Tibial artery (tissue), 4 donors: ENCODE data around the gene CBX2.

ENCODE experiments used
- DNase-seq, 2 donors: peaks; one replicate each; pipeline ENCODE4 v3.0.0-alpha.2; 2019
- H3K27ac ChIP-seq, 2 donors: fragments of 200-600 bp; sonication (generic) in 1 of 2; 1 replicate in 1 of 2; 2 replicates in 1 of 2; pipeline ENCODE4 v1.5.1; 2018 to 2019; ENCODE audit warnings: mild to moderate bottlenecking in 1 of 2
- H3K27me3 ChIP-seq, 2 donors: fragments of 200-600 bp; sonication (generic) in 1 of 2; one replicate each; pipeline versions ENCODE4 v1.5.1 to v1.6.0; 2016 to 2019
- H3K36me3 ChIP-seq, 3 donors: fragments of 200-600 bp; sonication (generic) in 2 of 3; one replicate each; pipeline ENCODE4 v1.5.1; 2016 to 2019; ENCODE audit warnings: mild to moderate bottlenecking in 2 of 3
- H3K4me1 ChIP-seq, 4 donors: fragments of 200-600 bp; sonication (generic) in 2 of 4; 1 replicate in 3 of 4; 2 replicates in 1 of 4; pipeline ENCODE4 v1.5.1; 2016 to 2019
- H3K4me3 ChIP-seq, 2 donors: fragments of 200-600 bp; sonication (generic) in 1 of 2; 1 replicate in 1 of 2; 2 replicates in 1 of 2; pipeline ENCODE4 v1.5.1; 2018 to 2019; ENCODE audit warnings: mild to moderate bottlenecking in 2 of 2
- H3K9me3 ChIP-seq, 3 donors: fragments of 200-600 bp; sonication (generic) in 1 of 3; one replicate each; pipeline ENCODE4 v1.5.1; 2016 to 2019
- intact Hi-C: fragments of 100-400 bp; cut with DNase I; formaldehyde crosslinking; loops from one replicate; pipeline ENCODE4 v1.15.0; 2023; ENCODE audit warnings: low total_unique reads
- TF ChIP-seq, protein P1 (sequence below), 2 experiments: fragments of 200-600 bp in 1 of 2; fragments of 450-650 bp in 1 of 2; IDR thresholded peaks; one replicate each; pipeline ENCODE4 v1.5.1; 2017 to 2019; ENCODE audit warnings: antibody characterized with exemption in 2 of 2, mild to moderate bottlenecking in 1 of 2, moderate library complexity in 1 of 2

CBX2 gene

DNA sequence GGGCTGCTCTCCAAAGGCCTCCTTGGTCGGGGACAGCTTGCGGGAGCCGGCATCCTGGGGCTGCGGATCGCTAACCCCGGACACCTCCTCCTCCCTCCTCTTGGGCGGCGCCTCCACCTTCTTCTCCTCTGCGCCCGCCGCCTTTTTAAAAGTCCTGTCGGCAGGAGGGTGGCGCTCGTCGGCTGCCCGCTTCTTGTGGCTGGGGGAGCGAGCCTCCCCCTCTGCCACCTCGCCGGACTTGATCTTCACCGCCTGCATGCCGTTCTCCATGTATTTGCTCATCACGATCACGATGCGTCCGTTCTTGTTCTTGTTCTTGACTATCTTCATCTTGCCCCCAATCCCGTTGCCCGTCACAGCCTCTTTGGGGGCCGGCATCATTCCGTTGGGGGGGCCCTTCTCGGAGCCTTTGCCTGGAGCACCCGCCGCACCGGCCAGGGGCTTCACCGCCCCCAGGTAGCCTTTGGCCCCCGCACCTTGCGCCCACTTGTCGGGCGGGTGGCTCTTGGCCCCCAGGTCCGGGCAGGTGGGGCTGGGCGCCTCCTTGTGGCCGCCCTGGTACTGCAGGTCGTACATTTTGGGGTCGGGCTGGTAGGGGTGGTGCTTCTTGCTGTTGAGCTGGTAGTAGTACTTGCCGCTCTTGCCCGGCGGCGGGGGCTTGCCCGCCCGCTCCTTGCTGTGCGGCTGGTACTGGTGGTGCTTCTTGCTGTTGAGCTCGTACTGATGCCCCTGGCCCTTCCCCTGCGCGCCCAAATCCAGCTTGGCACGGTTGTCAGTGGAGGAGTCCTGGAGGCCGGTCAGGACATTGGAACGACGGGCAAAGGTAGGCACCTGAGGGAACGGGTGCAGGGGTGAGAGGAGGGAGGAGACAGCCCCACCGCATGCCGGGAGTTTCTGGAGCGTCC lies 56.9 kb downstream of the CBX2 start:
- Histone ChIP-seq H3K36me3 (peaks cover 21 to 23% (median 22%) of the 10 kb centered on the region in 3 donors), H3K4me3 (no peak overlapping the region), H3K9me3 (no peaks in the 10 kb centered on the region), H3K4me1 (peaks cover 15 to 52% (median 43%) of the 10 kb centered on the region in 4 donors), H3K27ac (no peak overlapping the region), H3K27me3 (peaks cover 0 to 51% of the 10 kb centered on the region in 2 donors)
- no peak for DNase-seq
- intact Hi-C loops = no loop called here
- TF ChIP-seq, protein P1, sequence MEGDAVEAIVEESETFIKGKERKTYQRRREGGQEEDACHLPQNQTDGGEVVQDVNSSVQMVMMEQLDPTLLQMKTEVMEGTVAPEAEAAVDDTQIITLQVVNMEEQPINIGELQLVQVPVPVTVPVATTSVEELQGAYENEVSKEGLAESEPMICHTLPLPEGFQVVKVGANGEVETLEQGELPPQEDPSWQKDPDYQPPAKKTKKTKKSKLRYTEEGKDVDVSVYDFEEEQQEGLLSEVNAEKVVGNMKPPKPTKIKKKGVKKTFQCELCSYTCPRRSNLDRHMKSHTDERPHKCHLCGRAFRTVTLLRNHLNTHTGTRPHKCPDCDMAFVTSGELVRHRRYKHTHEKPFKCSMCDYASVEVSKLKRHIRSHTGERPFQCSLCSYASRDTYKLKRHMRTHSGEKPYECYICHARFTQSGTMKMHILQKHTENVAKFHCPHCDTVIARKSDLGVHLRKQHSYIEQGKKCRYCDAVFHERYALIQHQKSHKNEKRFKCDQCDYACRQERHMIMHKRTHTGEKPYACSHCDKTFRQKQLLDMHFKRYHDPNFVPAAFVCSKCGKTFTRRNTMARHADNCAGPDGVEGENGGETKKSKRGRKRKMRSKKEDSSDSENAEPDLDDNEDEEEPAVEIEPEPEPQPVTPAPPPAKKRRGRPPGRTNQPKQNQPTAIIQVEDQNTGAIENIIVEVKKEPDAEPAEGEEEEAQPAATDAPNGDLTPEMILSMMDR (IDR thresholded peaks at IDR 0.05) = peak; percentile 36 to 46

DNA sequence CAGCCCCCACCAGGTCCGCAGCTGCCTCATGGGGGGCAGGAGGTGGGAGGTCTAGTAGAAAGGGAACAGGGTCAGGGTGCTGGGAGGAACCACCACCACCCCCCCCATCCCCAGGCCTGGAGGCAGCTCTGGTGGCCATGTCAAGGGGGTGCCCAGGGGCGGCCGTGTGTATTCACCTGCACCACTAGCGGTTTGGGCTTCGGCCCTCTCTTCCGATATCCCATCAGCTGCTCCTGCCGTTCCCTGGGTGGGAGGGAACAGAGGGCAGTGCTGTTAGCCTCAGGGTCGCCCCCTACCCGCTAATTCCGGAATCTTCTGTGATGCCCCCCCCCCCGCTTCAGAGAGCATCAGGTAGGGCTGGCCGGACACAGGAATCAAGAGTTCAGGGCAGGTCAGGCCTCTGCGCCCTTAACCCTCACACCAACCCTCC lies 57.5 kb downstream of the CBX2 start:
- no peaks in the 10 kb centered on the region for H3K9me3 ChIP-seq
- H3K4me1 ChIP-seq = peaks cover 15 to 59% (median 50%) of the 10 kb centered on the region in 4 donors
- H3K36me3 ChIP-seq = peaks cover 21 to 23% (median 22%) of the 10 kb centered on the region in 3 donors
- DNase-seq = no peak
- H3K27me3 ChIP-seq = peaks cover 0 to 58% of the 10 kb centered on the region in 2 donors
- H3K27ac ChIP-seq = no peak overlapping the region
- TF ChIP-seq, protein P1 (IDR thresholded peaks at IDR 0.05) = no peak
- no peak overlapping the region for H3K4me3 ChIP-seq
- intact Hi-C loops = no loop called here

DNA sequence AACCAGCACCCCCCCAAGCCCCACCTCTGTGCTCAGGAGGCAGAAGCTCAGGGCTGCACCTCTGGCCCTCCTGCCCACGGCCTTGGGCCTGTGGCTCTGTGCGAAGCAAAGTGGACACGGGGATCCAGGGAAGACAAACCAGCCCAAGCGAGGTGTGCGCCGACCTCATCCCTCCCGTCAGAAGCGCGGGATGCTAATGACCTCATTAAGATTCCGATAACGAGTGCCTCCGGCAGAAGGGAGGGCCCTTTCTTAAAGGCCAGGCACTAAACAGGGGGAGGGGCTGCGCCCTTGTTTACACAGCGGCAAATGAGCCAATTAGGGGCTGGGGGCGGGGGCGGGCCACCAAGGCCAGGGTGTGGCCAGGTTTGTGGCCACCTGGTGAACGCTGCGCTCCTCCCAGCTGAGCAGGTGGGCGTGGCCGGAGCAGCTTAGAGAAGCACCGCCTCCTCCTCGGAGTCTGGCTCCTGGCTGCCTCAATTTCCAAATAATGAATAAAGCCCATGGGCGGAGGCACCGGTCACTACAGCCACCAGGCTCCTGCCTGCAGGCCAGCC lies 58.1 kb downstream of the CBX2 start:
- Histone ChIP-seq H3K4me1 (peaks cover 15 to 64% (median 55%) of the 10 kb centered on the region in 4 donors), H3K9me3 (no peaks in the 10 kb centered on the region), H3K27me3 (peaks cover 0 to 63% of the 10 kb centered on the region in 2 donors), H3K4me3 (no peak overlapping the region), H3K27ac (no peak overlapping the region), H3K36me3 (peaks cover 21 to 23% (median 22%) of the 10 kb centered on the region in 3 donors)
- TF ChIP-seq, protein P1 (IDR thresholded peaks at IDR 0.05) = no peak
- no peak for DNase-seq
- intact Hi-C loops = no loop called here

DNA sequence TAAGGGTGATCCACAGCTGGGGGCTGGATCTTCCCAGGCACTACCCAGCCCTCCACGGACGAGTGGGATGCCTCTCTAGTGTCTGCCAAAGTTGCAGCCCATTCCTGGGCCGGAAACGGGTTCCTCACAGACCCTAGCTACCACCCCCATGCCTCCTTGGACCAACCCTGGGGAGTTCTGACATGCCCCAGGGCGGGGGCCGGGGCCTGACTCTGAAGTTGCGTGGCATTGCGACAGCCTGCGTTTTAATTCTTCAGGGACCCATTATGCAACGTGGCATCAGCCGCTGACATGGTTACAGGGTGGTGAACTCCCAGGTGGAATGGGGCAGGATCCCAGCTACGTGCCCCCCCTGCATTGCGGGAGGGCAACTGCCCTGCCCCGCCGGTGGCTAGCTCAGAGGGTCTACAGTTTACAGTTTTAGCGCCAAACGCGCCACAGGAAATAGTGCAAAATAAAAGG lies 58.6 kb downstream of the CBX2 start:
- intact Hi-C loops = no loop called here
- Histone ChIP-seq H3K9me3 (no peaks in the 10 kb centered on the region), H3K4me3 (peak overlapping the region in 1 of 2 donors; percentile 82), H3K4me1 (peaks cover 15 to 63% (median 57%) of the 10 kb centered on the region in 4 donors), H3K36me3 (peaks cover 21 to 23% (median 22%) of the 10 kb centered on the region in 3 donors), H3K27ac (no peak overlapping the region), H3K27me3 (peaks cover under 1 to 68% of the 10 kb centered on the region in 2 donors)
- DNase-seq = no peak
- TF ChIP-seq, protein P1 (IDR thresholded peaks at IDR 0.05) = no peak

DNA sequence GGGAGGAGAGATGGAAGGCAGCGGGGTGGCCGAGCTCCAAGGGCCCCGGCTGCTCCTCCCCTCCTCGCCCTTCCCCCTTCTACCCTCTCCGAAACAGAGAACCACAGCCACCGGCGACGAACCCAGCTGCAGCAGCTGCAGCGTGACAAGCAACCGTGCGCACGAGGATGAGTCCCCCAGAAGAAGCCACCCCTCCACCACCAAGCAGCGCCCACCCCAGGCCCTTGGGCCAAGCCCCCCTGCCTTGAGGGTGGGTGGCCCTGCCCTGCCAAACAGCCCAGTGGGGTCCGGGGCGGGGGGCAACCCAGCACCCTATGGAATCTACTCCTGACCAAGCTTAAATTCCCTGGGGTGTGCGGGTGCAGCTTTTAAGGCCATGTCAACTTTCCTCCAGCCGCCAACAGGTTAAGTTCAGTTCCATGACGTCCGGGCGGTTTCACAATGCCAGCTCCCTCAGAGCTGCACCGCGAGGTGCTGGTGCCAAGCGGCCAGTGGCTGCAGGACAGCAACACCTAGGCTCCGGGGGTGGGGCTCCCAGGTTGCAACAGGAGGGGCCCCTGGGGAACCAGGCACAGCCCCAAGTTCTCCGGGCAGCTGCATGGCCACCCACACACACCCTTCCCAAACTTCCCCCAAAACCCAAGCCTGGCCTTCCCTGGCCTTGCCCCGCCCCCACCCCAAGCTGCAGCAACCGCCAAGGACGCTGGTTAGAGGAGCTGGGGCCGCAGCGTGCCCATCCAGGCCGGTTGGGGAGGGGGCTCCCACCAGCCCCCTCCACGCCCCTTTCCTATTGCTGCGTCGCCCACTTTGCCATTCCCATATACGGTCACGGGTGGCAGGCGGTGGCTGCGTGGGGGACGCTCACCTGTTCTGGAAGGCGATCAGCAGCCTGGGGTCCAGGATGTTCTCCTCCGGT lies 59.3 kb downstream of the CBX2 start:
- Histone ChIP-seq H3K27me3 (peaks cover 5 to 71% of the 10 kb centered on the region in 2 donors), H3K27ac (no peak overlapping the region), H3K36me3 (peaks cover 21 to 23% (median 22%) of the 10 kb centered on the region in 3 donors), H3K4me3 (peak overlapping the region; percentile 82 to 87), H3K4me1 (peaks cover 11 to 63% (median 55%) of the 10 kb centered on the region in 4 donors), H3K9me3 (no peaks in the 10 kb centered on the region)
- DNase-seq = peak; percentile 52 to 83
- intact Hi-C loops = no loop called here
- TF ChIP-seq, protein P1 (IDR thresholded peaks at IDR 0.05) = no peak
